Measurements from ENCODE around the gene TTLL12.
"Not testable (repeated sequence)": the region's sequence is repeated elsewhere in the genome, so short reads cannot be mapped to it uniquely, and the experiment has no call there.

Gene TTLL12

DNA sequence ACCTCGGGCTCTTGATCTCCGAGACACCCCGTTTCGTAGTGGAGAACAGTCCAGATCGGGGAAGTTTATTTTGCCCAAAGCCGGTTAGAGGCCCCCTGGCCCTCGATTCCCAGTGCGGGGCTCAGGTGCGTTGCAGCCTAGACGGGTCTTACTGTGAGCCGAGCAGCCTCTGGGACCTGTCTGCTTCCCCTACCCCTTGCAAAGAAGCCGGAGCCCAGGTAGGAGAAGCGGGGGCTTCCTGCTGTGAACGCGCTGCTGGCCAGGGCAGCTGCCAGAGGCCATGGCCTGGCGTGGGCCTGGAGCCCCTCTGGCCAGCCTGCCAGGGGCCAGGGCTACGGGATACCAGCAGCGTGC is 35.0 kb downstream of the TTLL12 start:
- DNase-seq: no peak

DNA sequence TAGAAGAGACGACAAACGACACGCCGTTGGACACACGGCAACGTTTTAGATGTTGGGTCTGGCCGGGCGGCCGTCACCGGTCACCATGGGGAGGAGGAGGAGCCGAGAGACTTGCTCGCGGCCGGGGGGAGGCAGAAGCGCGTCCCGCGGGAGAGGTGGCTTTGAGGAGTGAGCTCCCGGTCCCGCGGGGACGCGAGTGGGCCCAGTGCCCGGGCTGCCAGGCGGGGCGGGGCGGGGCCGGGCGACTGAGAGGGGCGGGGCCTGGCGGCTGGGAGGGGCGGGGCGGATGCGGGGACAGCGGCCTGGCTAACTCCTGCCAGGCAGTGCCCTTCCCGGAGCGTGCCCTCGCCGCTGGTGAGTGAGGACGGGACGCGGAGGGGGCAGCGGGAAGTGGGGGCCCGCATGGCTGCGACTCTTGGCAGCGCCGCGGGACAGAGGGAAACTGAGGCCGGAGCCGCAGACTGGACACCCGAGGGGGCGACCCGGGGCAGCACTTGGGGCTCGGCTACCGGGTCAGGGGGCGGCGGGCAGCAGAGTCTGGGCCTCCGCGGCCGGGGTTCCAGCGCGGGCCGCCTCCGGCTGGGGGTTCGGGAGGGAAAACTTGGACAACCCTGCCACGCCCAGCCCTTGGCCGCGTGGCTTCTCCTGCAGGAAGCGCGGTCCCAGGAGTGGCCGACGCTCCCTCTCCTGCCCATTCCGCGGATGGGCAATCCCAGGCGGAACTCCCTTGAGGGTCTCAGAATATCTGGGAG is 35.5 kb downstream of the TTLL12 start, which contains the start of gene TSPO:
Gene TSPO (plus strand): TSS at position 309 of the 752 bp plus-strand sequence. CDS start 7,680 bp downstream, outside the sequence.
- no peak for DNase-seq

DNA sequence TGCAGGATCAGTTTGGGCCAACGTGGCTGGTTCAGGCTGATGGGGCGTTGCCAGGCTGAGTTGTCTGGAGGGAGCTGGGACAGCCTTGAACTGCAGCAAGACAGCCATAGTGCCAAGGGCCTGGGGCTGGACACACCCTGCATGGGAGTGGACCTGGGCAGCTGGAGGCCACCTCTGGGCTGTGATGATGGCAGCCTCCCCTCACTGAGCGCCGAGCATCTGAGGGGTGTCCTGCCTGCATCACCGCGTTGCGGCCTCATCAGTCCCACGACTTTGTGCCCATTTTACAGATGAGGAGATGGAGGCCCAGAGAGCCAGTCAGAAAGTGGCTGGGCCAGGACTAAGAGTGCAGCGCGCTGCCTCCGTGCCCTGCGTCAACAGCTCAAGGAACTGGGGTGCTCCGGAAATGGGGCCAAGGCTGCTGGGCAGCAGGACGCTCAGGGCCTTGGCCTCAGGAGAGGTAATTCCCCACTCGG is 36.2 kb downstream of the TTLL12 start:
- DNase-seq: no peak

DNA sequence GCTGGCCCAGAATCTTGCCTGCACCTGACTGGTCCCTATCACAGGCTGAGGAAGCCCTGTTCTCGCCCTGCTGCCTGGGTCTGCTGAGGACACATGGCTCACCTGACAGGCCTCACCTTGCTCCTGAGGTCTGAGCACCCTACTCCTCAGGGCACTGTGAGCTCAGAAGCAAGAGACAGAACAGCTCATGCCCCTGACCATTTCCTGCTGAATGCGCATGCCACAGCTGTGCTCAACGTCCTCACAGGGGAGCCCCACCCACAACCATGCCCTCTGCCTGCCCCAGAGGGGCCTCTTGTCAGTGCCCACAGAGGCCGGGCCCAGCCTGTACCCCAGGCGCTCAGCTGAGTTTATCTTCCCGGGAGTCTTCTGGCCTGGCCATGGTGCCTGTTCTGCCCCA is 38.4 kb downstream of the TTLL12 start:
- DNase-seq: no peak

DNA sequence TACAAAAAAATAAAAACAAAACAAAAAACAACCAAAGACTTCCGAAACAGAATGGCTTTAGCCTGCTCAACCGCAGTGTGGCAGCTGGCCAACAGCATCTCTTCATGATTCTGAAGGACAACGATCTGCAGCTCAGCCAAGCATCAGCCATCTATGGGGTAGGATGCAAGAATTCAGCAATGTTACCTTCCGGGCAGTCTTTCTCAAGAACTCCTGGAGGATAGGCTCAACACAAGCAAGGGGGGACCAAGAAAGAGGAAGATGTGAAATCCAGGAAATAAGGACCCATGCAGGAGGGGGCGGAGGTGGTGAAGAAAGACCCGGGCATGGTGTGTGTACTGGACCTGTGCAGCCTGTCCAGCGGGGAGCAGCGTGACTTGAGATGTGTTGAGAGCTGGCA is 39.1 kb downstream of the TTLL12 start:
- DNase-seq: peak; percentile 54

DNA sequence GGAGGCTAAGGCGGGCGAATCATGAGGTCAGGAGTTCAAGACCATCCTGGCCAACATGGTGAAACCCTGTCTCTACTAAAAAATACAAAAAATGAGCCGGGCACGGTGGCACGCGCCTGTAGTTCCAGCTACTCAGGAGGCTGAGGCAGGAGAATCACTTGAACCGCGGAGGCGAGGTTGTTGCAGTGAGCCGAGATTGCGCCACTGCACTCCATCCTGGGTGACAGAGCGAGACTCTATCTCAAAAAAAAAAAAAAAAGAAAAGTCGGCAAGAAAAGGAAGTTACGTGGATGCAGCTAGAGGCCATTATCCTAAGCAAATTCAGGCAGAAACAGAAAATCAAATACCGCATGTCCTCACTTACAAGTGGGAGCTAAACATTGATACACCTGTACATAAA is 40.6 kb downstream of the TTLL12 start:
- DNase-seq: not testable (repeated sequence)

DNA sequence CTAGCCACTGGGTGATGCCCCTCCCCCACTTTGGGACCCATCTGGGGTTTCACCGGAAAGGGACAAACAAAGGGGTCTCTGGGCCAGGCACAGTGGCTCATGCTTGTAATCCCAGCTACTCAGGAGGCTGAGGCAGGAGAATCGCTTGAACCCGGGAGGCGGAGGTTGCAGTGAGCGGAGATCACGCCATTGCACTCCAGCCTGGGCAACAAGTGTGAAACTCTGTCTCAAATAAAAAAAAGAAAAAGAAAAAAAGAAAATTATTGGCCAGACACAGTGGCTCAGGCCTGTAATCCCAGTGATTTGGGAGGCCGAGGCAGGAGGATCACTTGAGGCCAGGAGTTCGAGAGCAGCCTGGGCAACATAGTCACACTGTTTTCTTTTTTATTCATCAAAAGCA is 41.6 kb downstream of the TTLL12 start:
- not testable (repeated sequence) for DNase-seq

DNA sequence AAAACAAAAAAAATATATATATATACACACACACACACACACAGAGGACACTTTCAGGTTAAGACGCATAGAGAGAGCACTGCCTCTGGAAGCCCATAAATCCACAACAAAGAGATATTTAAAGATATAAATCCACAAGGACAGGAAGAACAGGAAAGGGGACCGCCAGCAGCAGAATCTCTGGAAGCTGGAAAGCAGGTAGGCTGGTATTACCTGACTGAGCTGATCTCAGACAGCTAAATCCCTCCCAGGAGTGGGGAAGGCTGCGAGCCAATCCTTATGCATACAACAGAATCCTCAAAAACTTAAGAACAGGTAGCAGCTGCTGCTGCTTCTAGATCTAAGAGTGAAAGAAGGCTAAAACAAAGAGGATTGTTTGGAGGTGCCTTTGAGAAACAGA is 42.0 kb downstream of the TTLL12 start:
- DNase-seq: no peak

DNA sequence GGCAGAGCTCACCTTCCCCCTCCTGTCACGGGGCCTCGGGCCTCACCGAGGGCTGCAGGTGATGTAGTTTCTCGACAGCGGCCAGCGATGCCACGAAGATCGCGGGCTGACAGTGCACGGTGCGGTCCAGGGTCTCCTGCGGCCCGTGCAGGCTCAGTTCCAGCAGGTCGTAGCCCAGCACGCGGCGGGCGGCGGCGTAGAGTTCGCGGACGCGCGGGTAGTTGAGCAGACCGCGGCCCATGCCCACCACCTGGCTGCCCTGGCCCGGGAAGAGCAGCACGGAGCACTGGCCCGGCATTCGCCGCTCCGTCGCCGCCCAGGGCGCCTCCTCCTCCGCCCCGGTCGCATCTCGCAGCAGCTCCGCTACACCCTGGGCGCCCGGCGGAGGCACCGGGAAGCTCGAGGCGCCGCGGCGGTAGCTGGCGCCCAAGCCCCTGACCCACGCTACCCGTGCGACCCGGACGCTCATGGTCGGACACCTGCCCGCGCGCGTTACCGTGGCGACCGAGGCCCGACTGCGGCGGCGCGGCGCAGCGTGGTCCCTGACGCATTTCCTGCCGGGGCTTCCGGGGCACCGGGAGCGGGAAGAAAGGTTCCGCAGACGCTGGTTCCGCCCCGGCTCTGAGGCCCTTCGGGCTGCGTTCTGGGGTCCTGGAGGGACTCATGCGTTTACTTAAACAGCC is 43.9 kb downstream of the TTLL12 start, which contains the start of gene MCAT:
Gene MCAT (minus strand): TSS at position 519 of the 683 bp plus-strand sequence. CDS start 50 bp downstream, at position 469.
- DNase-seq: peak; percentile 86

DNA sequence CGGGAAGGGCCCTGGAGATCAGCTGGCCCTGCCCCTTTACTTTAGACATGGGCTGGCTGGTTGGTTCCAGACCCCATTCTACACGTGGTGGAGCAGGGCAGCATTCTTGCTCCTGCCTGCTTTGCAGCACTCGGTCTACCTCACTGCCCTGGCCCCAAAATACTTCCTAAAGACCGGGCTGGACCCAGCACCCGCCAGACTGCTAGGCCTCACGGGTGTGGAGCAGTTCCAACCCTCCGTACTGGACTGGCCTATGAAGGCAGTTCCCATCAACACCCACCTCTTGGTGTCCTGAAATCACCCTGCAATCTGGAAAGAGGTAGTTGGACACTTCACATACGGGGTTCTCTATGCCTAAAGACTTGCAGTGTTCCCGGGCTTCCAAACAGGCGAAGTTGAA is 50.1 kb downstream of the TTLL12 start:
- DNase-seq: no peak

DNA sequence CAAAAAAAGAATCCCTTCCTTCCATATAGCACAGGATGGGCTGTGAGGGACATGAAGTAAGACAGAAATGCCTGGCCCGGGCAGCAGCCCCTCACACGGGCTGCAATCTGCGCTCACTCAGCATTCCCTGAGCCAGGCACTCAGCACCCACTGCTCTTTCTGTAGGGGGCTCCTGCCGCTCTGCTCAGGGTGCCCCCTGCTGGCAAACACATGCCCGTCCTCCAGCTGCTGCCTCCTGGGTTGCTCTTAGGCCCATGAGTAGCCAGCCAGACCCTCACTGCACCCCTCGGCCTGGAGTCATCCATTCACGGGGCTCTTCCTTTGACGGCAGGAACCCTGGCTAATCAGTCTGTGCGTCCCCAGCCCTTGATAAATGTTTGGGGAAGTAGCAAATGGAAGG is 50.7 kb downstream of the TTLL12 start:
- DNase-seq: no peak

DNA sequence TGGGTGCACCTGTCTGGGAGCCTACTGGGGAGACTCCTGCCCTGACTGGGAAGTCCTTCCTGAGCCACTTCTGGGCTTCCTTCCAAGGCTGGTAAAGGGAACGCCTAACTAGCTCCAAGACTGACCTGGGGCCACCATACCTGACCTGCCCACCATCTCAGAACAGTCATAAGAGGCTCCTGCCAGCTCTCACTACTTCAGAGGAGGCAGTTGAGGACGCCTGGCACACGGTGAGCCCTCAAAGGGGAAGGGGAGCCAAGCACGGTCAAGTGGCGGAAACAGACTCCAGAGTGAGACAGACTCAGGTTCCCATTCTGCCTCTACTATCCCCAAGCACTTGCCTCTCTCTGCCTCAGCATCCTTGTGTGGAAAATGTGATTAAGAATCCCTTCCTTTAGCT is 51.4 kb downstream of the TTLL12 start:
- DNase-seq: no peak

DNA sequence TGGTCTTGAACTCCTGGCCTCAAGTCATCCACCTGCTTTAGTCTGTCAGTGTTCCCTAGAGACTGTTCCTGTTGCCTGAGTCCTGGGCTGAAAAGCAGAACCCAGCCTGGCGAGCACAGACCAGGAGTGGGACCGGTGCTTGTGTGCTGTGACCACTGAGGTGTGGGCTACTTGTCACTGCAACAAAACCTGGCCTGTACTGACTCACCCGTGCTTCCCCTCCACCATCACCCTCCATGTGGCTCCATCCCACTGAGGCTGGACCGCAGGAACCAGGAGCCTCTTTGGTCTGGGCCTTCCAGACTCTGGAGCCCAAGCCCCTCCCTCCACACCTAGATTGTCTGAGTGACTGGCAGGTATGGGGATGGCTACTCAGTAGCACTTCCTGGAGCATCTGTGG is 52.4 kb downstream of the TTLL12 start:
- no peak for DNase-seq

DNA sequence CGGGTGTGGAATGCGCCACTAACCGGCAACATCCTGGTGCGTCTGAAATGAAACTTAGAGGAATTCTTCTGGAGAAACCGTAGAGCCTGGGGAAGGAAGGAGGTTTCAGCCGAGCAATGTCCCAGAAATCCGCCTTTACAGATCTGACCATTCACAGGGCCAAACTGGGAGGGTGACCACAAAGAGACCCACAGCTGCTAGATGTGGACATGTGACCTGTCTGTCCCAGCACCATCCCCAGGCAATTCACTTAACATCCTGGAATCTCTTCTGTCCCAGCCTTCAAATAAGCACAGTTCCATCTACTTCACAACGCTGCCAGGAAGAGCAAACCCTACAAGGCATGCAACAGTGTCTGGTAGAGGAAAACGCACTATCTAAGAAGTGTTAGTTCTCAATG is 53.5 kb downstream of the TTLL12 start:
- DNase-seq: no peak

DNA sequence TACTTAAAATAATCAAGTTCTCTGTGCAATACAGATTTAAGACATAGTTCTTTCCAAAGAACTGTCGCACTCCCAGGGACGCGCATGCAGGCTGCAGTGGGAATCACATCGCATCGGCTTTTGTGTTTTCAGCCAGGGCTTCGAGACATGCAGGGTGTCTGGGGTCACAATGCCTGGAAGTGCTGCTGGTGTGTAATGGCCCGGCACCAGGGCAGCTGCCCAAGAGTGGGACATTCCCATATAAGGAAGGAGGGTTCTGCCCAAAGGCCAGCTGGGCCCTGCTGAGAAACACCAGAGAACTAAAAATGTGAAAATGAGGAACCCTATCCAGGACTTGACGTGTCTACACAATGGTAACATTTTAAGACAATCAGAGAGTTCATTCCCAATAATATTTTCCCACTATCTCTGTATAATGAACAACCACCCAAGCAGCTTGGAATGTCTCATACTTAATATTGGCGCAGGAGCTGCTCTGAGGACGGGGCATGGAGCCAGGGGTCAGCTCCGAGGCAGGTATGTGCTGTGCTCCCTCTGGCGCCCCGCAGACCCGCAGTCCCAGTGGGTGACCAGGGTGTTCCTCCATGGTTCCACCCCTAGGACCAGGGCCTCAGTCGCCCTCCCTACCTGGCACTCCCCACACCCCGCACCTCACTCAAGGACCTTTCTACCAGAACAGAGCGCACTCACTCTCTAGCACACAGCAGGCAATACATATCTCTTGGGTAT is 55.0 kb downstream of the TTLL12 start:
- no peak for DNase-seq

DNA sequence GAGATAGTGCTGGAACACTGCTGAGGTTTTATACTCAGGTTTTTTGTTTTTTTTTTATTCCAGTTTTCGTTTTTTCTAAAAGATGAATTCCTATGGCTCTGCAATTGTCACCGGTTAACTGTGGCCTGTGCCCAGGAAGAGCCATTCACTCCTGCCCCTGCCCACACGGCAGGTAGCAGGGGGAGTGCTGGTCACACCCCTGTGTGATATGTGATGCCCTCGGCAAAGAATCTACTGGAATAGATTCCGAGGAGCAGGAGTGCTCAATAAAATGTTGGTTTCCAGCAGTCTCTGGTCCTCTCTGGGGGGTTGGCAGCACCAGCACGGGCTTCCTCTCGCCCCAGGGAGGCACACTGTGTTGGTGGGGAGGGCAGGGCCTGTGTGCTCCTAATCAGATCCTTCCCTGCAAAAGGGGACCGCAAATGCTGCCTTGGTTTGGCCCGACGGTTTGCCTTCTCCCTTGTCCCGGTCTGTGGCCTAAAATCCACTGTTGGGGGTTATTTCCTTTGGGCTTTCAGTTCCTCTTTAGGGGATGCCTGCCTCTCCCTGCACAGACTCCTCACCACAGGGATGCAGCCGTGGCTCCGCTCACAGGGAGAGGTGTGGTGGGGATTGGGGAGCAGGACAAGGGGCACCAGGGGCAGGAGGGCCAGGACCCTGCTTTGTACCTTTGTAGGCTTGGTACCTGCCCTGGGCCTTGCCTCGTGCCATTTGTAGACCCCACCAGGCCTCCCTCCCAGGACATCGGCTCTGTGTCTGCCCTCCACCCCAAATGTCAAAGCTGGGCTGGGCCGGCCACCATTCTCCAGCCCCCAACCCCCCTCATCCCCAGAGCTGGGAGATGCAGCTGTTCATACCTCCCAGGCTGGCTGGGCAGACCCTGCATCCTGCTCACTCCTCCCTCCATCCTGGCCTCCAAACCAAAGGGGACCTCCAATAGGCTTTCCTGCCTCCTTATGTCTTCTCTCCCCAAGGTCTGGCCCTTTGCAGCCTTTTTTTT is 57.2 kb downstream of the TTLL12 start:
- DNase-seq: no peak

DNA sequence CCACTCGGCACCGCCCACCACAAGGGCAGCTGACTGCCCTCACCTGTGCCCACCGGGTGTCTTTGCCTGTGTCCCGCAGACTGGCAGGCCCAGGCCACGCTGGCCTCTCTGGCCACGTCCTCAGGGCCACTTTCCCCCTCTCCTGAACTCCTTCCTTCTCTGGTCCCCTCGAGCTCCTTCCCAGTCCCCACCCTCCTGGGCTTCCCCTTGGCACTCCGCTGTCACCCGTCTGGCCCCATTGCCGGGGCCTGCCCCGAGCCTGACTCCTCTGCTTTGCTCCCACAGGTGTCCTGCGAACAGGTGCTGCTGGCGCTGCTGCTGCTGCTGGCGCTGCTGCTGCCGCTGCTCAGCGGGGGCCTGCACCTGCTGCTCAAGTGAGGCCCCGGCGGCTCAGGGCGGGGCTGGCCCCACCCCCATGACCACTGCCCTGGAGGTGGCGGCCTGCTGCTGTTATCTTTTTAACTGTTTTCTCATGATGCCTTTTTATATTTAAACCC is 58.0 kb downstream of the TTLL12 start:
- no peak for DNase-seq

DNA sequence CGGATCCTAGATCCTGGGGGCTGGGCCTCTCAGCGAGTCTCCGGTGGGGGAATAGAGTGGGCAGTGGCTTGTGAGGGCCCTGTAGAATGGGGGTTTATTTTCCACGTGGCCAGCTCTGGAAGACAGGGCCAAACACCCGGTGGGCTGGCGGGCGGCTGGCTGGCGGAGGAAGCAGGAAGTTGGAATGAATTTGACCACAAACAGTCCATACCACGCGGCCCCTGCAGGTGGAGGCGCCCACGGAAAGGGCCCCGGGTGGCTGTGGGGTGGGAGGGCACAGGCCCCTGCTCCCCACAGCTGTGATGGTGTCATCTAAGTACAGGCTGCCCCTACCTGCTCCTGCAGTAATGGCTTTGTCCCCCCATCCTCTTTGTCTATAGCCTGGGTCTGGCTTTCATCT is 58.8 kb downstream of the TTLL12 start:
- DNase-seq: no peak

DNA sequence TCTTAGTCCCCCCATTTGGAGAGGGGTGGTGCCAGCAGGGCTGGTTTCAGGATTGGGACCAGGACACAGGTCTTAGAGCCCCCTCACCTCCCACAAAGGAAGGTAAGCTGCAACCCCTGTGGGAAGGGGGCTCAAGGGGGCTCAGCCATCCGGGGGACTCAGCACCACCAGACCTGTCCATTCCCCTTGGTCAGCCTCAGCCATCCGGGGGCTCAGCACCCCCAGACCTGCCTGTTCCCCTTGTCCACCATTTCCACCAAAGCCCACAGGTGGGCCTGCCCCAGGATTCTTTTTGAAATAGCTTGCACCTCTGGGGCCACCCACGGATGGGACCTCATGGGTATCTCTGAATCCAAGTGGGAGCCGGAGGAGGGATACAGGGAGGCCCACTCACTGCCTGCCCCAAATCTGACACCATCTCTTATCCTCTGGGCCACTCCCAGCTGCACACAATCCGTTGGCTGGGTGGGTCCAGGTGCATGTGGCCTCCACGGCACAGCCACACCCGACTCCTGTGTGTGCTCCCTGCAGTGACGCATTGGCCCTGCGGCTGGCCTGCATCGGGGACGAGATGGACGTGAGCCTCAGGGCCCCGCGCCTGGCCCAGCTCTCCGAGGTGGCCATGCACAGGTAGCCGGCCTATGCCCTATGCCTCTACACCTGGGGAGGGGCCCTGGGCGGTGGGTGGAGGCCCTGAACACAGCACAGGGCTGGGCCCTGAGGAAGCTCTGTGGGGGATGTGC is 59.6 kb downstream of the TTLL12 start:
- DNase-seq: no peak

DNA sequence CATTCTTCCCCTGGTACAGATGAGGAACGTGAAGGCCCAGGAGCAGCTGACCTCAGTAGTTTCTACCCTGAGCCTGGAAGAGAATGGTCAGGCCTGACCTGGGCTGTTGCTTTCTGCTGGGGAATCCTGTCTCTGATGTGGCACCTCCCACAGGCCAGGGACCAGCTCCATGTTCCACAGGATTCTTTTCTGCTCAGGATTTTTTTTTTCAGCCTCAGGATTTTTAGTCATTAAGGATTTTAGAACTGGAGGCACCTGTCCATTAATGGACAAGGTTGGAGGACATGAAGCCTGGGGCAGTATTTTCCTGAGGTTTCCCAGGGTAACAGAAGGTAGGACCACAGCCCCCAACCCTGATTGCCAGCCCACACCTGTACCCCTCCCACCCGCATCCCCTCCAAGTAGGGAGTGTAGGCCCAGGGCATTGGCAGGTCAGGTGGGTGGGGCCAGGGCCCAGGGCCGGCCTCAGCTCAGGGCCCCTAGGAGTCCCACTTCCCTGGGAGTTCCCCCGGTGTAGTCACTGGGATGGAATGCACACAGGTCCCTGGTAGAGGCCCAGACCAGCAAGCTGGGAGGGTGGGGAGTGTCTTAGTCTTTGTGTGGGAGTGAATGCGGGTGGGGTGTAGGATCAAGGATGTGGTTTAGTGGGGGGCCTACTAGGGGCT is 60.3 kb downstream of the TTLL12 start:
- DNase-seq: no peak

DNA sequence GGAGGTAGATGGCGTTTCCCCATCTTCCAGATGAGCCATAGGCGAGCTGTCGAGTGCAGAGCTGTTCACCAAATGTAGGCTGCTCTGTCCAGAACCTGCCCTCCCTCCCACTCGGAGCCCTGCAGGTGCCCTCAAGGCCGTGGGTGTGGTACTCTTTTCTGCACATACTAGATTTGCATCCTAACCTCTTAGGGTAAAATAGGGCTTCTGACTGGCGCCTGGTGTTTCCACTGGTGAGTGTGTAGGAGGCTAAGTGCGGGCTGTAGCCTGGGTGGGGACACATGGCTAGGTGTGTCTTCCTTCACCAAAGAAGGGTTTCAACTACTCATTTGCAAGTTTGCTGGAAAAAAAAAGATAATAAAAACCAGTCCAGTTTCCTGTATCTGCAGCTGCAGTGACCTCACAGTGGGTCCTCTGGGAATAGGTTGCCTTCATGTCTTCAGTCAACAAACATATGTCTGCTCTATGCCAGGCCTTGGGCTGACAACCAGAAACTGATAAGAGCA is 67.9 kb downstream of the TTLL12 start:
- no peak for DNase-seq

Measured in KG1 (cell line).